HUES64 (cell line): Measurements from ENCODE around the gene RNF186.
"Not testable (repeated sequence)": the region's sequence is repeated elsewhere in the genome, so short reads cannot be mapped to it uniquely, and the experiment has no call there.

Experiments used
- H3K27ac ChIP-seq: 2 replicates; pipeline ENCODE4 v1.7.0; 2013; ENCODE audit warnings: low read depth, low read length, inconsistent platforms
- H3K27me3 ChIP-seq: 2 replicates; pipeline ENCODE4 v1.6.1; 2013; ENCODE audit warnings: mild to moderate bottlenecking, low read length; ENCODE audit not compliant: insufficient read depth
- H3K36me3 ChIP-seq: 2 replicates; pipeline ENCODE4 v1.6.1; 2013; ENCODE audit warnings: mild to moderate bottlenecking, low read length; ENCODE audit not compliant: insufficient read depth
- H3K4me1 ChIP-seq: 2 replicates; pipeline ENCODE4 v1.6.1; 2013; ENCODE audit warnings: mild to moderate bottlenecking, low read length, moderate library complexity; ENCODE audit not compliant: insufficient read depth
- H3K4me3 ChIP-seq: 2 replicates; pipeline ENCODE4 v1.5.1; 2013; ENCODE audit warnings: mild to moderate bottlenecking, low read length, moderate library complexity
- H3K9ac ChIP-seq: 2 replicates; pipeline ENCODE4 v1.6.1; 2013; ENCODE audit warnings: mild to moderate bottlenecking, low read depth, low read length
- H3K9me3 ChIP-seq: 2 replicates; pipeline ENCODE4 v1.6.1; 2013; ENCODE audit warnings: low read depth, low read length; ENCODE audit not compliant: insufficient read depth
- WGBS: fragments of 150-250, 120-280 bp; methylation state at CpG from one replicate; pipeline ENCODE4 v1.1.7; 2013; ENCODE audit warnings: missing lambda C conversion rate; 5-methylcytosine and 5-hydroxymethylcytosine counted together

The RNF186 gene

DNA sequence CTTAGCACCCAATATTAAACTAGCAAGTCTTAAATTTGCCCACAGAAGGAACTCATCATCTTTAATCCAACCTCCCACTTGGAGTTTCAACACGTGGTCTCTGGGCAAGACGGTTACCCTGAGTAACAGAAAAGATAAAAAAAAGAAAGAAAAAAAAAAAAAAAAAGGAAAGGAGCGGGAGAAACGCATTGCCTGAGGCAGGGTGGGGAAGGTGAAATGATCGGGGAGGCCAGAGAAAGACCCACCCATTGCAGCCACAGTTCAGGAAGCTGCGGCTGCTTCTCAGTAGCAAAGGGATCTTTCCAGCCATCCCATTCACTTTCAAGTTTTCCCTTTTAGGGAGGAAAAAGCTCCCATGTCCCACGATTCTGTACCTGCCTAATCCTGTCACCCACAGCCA is 35.1 kb upstream of the RNF186 start:
- H3K36me3 ChIP-seq = no peaks in the 10 kb centered on the region
- no peaks in the 10 kb centered on the region for H3K9me3 ChIP-seq
- H3K27me3 ChIP-seq = no peaks in the 10 kb centered on the region
- H3K9ac ChIP-seq = no peak overlapping the region
- no peak overlapping the region for H3K4me3 ChIP-seq
- 43% methylated on average over 7 of the region's 7 CpGs for WGBS
- no peak overlapping the region for H3K27ac ChIP-seq
- peaks cover 10% of the 10 kb centered on the region; the same call in 1 of the 2 replicates for H3K4me1 ChIP-seq

- not testable (repeated sequence) for H3K27me3 ChIP-seq, H3K9me3 ChIP-seq, H3K9ac ChIP-seq, H3K4me3 ChIP-seq, H3K27ac ChIP-seq, H3K36me3 ChIP-seq
- WGBS = 87% methylated on average over 3 of the region's 3 CpGs
- H3K4me1 ChIP-seq = peaks cover 11% of the 10 kb centered on the region; the same call in 1 of the 2 replicates
These were observed 34.2 kb upstream of the RNF186 start for GRCh38 chr1:19849307-19849706.

GRCh38 chr1:19847334-19847733 is 32.3 kb upstream of the RNF186 start:
- 86% methylated on average over 9 of the region's 9 CpGs for WGBS
- H3K9me3 ChIP-seq, H3K9ac ChIP-seq, H3K36me3 ChIP-seq, H3K27ac ChIP-seq, H3K27me3 ChIP-seq, H3K4me3 ChIP-seq: not testable (repeated sequence)
- peaks cover 11% of the 10 kb centered on the region; the same call in 1 of the 2 replicates for H3K4me1 ChIP-seq

- H3K9ac ChIP-seq = no peak overlapping the region
- 96% methylated on average over 3 of the region's 3 CpGs for WGBS
- H3K27me3 ChIP-seq = no peaks in the 10 kb centered on the region
- peaks cover 11% of the 10 kb centered on the region; the same call in 1 of the 2 replicates for H3K4me1 ChIP-seq
- H3K9me3 ChIP-seq = no peaks in the 10 kb centered on the region
- H3K36me3 ChIP-seq = no peaks in the 10 kb centered on the region
- H3K4me3 ChIP-seq = no peak overlapping the region
- H3K27ac ChIP-seq = no peak overlapping the region
These were observed 31.3 kb upstream of the RNF186 start for GRCh38 chr1:19846338-19846737.

GRCh38 chr1:19845555-19845954 is 30.5 kb upstream of the RNF186 start:
- no peaks in the 10 kb centered on the region for H3K36me3 ChIP-seq
- no peak overlapping the region for H3K27ac ChIP-seq
- no peak overlapping the region for H3K4me3 ChIP-seq
- over 99% methylated on average over 6 of the region's 8 CpGs for WGBS
- no peaks in the 10 kb centered on the region for H3K27me3 ChIP-seq
- H3K4me1 ChIP-seq = peaks cover 10% of the 10 kb centered on the region; the same call in 1 of the 2 replicates
- no peak overlapping the region for H3K9ac ChIP-seq
- H3K9me3 ChIP-seq = no peaks in the 10 kb centered on the region

DNA sequence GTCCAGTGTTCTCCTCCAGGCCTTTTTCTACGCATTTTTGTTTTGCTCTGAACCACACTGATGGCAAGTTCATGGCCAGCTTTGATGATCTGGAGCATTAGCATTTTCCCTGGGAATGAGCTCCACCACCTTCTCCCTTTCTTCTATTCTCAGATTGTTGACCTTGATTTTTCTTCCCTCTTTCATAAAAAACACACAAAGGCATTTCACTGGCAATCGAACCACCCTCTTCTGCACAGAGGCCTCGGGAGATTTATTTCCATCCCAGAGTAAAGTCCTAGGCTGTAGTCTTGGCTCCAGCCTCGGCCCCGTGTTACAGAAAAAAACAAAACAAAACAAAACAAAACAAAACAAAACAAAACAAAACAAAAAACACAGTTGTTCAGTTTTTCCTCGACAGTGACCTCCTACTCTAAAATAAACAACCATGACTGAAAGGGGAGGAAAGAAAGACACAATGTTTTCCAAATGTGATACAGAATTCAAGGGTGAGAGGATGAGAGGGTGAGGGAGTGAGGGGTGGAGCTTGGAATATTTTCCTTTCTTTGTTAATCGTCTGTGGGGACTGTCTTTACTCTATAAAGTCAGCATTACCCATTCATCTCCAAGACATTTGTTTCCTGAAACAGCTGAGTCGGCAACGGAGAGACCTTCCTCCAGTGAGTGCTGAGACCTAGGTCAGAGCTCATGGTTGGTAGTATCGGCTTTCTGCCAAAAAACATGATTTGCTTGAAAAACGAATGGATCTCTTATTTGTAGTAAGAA is 29.8 kb upstream of the RNF186 start:
- no peak overlapping the region for H3K27ac ChIP-seq
- no peaks in the 10 kb centered on the region for H3K36me3 ChIP-seq
- WGBS = 73% methylated on average over 10 of the region's 11 CpGs
- no peaks in the 10 kb centered on the region for H3K9me3 ChIP-seq
- 0 out of 2 replicates have a peak, but pooled peaks cover 3% of the 10 kb centered on the region for H3K4me1 ChIP-seq
- H3K27me3 ChIP-seq = no peaks in the 10 kb centered on the region
- no peak overlapping the region for H3K4me3 ChIP-seq
- no peak overlapping the region for H3K9ac ChIP-seq

DNA sequence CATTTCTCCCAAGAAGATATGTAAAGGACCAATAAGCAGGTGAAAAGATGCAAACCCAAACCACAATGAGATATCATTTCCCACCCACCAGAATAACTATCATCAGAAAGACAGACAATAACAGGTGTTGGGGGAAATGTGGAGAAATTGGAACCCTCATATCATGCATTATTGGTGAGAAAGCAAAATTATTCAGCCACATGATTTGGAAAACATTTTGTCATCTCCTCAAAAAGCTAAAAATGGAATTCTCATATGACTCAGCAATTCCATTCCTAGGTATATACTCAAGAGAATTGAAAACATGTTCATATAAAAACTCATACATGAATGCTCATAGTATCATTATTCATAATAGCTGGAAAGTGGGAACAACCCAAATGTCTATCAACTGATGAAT is 25.1 kb upstream of the RNF186 start:
- Histone ChIP-seq H3K27ac (no peak overlapping the region), H3K9ac (no peak overlapping the region), H3K36me3 (no peaks in the 10 kb centered on the region), H3K4me1 (0 out of 2 replicates have a peak, but pooled peaks cover 1% of the 10 kb centered on the region), H3K9me3 (no peaks in the 10 kb centered on the region), H3K4me3 (no peak overlapping the region), H3K27me3 (no peaks in the 10 kb centered on the region)

DNA sequence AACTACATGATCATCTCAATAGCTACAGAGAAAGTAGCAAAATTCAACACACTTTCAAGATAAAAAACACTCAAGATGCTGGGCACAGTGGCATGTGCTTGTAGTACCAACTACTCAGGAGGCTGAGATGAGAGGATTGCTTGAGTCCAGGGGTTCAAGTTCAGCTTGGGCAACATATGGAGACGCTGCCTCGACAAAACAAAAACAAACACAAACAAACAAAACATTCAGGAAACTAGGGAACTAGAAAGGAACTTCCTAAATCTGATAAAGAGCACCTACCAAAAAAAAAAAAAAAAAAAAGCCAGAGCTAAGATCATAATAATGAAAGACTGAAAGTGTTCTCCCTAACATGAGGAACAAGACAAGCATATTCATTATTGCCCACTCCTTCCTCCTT is 22.8 kb upstream of the RNF186 start:
- no peak overlapping the region for H3K4me3 ChIP-seq
- no peaks in the 10 kb centered on the region for H3K36me3 ChIP-seq
- H3K27ac ChIP-seq = no peak overlapping the region
- no peaks in the 10 kb centered on the region for H3K4me1 ChIP-seq
- 95% methylated on average over 2 of the region's 2 CpGs for WGBS
- no peak overlapping the region for H3K9ac ChIP-seq
- H3K27me3 ChIP-seq = no peaks in the 10 kb centered on the region
- no peaks in the 10 kb centered on the region for H3K9me3 ChIP-seq

GRCh38 chr1:19835578-19835977 is 20.5 kb upstream of the RNF186 start:
- 95% methylated on average over 4 of the region's 4 CpGs for WGBS
- Histone ChIP-seq H3K36me3 (no peaks in the 10 kb centered on the region), H3K4me1 (no peaks in the 10 kb centered on the region), H3K4me3 (no peak overlapping the region), H3K27ac (no peak overlapping the region), H3K27me3 (no peaks in the 10 kb centered on the region), H3K9me3 (0 out of 2 replicates have a peak, but pooled peaks cover 3% of the 10 kb centered on the region), H3K9ac (no peak overlapping the region)

DNA sequence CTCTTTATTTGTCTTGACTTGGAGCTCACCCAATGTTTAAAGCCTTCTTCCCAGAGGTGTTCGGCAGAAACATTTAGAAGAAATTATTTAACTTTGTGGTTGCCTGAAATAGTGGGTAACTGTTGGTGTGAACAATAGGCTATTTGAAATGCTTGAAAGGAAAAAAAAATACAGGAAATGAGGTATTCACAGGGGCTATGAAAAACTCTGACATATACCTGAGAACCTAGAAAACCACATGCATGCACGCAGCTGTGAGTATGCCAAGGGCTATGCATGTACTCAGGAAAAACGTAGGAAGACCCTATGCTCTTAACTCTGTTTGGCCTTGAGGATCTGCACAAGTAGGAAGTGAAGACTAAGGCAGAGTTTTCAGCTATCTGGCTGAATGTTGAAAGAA is 16.4 kb upstream of the RNF186 start:
- WGBS = 92% methylated on average over 3 of the region's 3 CpGs
- Histone ChIP-seq H3K4me3 (no peak overlapping the region), H3K9ac (no peak overlapping the region), H3K27ac (no peak overlapping the region), H3K4me1 (no peaks in the 10 kb centered on the region), H3K9me3 (0 out of 2 replicates have a peak, but pooled peaks cover 3% of the 10 kb centered on the region), H3K27me3 (no peaks in the 10 kb centered on the region), H3K36me3 (no peaks in the 10 kb centered on the region)

DNA sequence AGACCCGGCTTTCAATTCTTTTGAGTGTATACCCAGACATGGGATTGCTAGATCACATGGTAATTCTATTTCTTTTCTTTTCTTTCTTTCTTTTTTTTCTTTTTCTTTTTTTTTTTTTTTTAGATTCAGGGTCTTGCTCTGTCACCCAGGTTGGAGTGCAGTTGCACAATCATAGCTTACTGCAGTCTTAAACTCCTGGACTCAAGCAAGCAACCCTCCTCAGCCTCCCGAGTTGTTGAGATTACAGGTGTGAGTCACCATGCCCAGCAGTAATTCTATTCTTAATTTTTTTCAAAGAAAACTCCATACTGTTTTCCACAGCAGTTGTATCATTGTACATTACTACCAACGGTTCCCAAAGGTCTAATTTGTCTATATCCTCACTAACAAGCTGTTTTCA is 13.5 kb upstream of the RNF186 start:
- Histone ChIP-seq H3K9me3 (0 out of 2 replicates have a peak, but pooled peaks cover 3% of the 10 kb centered on the region), H3K27me3 (no peaks in the 10 kb centered on the region), H3K4me1 (no peaks in the 10 kb centered on the region), H3K4me3 (no peak overlapping the region), H3K27ac (no peak overlapping the region), H3K36me3 (no peaks in the 10 kb centered on the region), H3K9ac (no peak overlapping the region)
- WGBS = 94% methylated on average over 3 of the region's 3 CpGs

DNA sequence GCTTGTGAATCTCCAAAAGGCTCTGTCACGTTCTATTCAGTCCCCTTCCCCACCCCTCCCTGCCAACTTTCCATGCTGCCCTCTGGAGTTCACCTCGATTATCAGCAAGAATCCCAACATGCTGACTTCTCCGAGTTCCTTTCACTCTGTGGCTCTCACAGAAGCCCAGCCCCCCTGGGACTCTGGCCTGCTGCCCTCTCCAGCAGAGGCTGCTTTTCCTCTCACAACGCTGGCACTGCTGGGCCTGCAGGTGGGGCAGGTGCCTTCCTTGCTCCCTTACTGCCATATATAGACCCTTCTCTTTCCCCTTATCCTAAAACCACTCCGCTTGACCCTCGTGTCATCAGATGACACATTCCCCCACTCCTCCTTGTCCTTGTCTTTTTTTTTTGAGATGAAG is 10.2 kb upstream of the RNF186 start:
- no peak overlapping the region for H3K9ac ChIP-seq
- no peaks in the 10 kb centered on the region for H3K36me3 ChIP-seq
- 39% methylated on average over 6 of the region's 6 CpGs for WGBS
- H3K27me3 ChIP-seq = no peaks in the 10 kb centered on the region
- no peak overlapping the region for H3K27ac ChIP-seq
- H3K9me3 ChIP-seq = no peaks in the 10 kb centered on the region
- H3K4me3 ChIP-seq = no peak overlapping the region
- H3K4me1 ChIP-seq = no peaks in the 10 kb centered on the region
